Endothelial cell of umbilical vein (primary cell): ENCODE measurements around the gene SEC24C. TPM values are rescaled to one million over a fixed set of nuclear protein-coding genes. Genes with fewer than 3 reads are reported as not detected.
A peak's percentile ranks its signal among the peaks of the same experiment; 100 is the strongest.
"Not testable (repeated sequence)": the region's sequence is repeated elsewhere in the genome, so short reads cannot be mapped to it uniquely, and the experiment has no call there.

Experiments
- BruUV-seq: library from RNA; stranded (reverse); fragments of 400-500 nt; replicated peaks from 2 replicates; lab custom pipeline; 2021; lab: Mats Ljungman, UMichigan
- CTCF ChIA-PET: fragments of 300-600, 350-600 bp; sonication (Branson Sonifier 250); formaldehyde crosslinking; loops from one replicate; lab custom pipeline; 2021; ENCODE audit warnings: antibody characterized with exemption, inconsistent platforms; lab: Charles Lee
- POLR2A ChIA-PET: fragments of 300-600, 350-600 bp; sonication (Branson Sonifier 250); formaldehyde crosslinking; loops from one replicate; lab custom pipeline; 2021; ENCODE audit warnings: antibody characterized with exemption, inconsistent platforms; lab: Charles Lee
- DNase-seq: peaks from one replicate; pipeline ENCODE4 v3.0.0-alpha.2; 2011; ENCODE audit warnings: low read depth, low spot score
- FAIRE-seq: peaks from 2 replicates; lab custom pipeline; 2011; peaks lifted over from hg19 to GRCh38; lab: Jason Lieb, UNC
- H2AFZ ChIP-seq: 2 replicates; pipeline ENCODE4 v1.6.0; 2012; ENCODE audit warnings: low read depth, low read length, control low read depth, inconsistent platforms
- H3K27ac ChIP-seq: 2 replicates; pipeline ENCODE4 v1.5.1; 2011; ENCODE audit warnings: low read depth, mild to moderate bottlenecking, control low read depth, low read length, moderate library complexity; ENCODE audit not compliant: insufficient read depth
- H3K27me3 ChIP-seq, 2 experiments: 2 replicates each; pipeline versions ENCODE4 v1.6.0 to v1.6.1; 2011; ENCODE audit warnings: low read length in 2 of 2, mixed read lengths in 1 of 2; ENCODE audit not compliant: control insufficient read depth in 2 of 2, insufficient read depth in 2 of 2
- H3K36me3 ChIP-seq, 2 experiments: 2 replicates in 1 of 2; 3 replicates in 1 of 2; pipeline ENCODE4 v1.5.1; 2011; ENCODE audit warnings: low read length in 2 of 2, mild to moderate bottlenecking in 1 of 2, moderate library complexity in 1 of 2; ENCODE audit not compliant: control insufficient read depth in 2 of 2, insufficient read depth in 2 of 2; ENCODE audit errors: extremely low read depth in 1 of 2
- H3K4me1 ChIP-seq: 3 replicates; pipeline ENCODE4 v1.5.1; 2011; ENCODE audit warnings: mild to moderate bottlenecking, low read length; ENCODE audit not compliant: control insufficient read depth, insufficient read depth; ENCODE audit errors: extremely low read depth
- H3K4me2 ChIP-seq: 2 replicates; pipeline ENCODE4 v1.6.1; 2011; ENCODE audit warnings: low read length, control low read depth, mixed read lengths; ENCODE audit not compliant: insufficient read depth
- H3K4me3 ChIP-seq, 3 experiments: fragments of 200-600 bp in 1 of 3; sonication (generic), shearing (Covaris generic) in 1 of 3; replicated peaks in 1 of 3; 2 replicates each; pipeline ENCODE4 v1.5.1; 2011 to 2016; ENCODE audit warnings: control low read depth in 3 of 3, low read length in 3 of 3, mild to moderate bottlenecking in 2 of 3, inconsistent platforms in 1 of 3, low read depth in 1 of 3, moderate library complexity in 1 of 3; ENCODE audit not compliant: insufficient read depth in 1 of 3
- H3K79me2 ChIP-seq: 2 replicates; pipeline ENCODE4 v1.6.0; 2012; ENCODE audit warnings: low read length, inconsistent platforms; ENCODE audit not compliant: control insufficient read depth, insufficient read depth
- H3K9ac ChIP-seq: replicated peaks from 2 replicates; pipeline ENCODE3; 2011; ENCODE audit warnings: low read length, control low read depth; ENCODE audit not compliant: insufficient read depth; ENCODE audit errors: extremely low read depth
- H3K9me1 ChIP-seq: replicated peaks from 3 replicates; pipeline ENCODE4 v1.6.0; 2011; ENCODE audit warnings: mild to moderate bottlenecking, low read length; ENCODE audit not compliant: control insufficient read depth, insufficient read depth; ENCODE audit errors: extremely low read depth
- H3K9me3 ChIP-seq: replicated peaks from 2 replicates; pipeline ENCODE4 v1.5.1; 2012; ENCODE audit warnings: low read length, inconsistent platforms; ENCODE audit not compliant: control insufficient read depth, insufficient read depth
- H4K20me1 ChIP-seq: replicated peaks from 2 replicates; pipeline ENCODE3; 2011; ENCODE audit warnings: mild to moderate bottlenecking, low read length; ENCODE audit not compliant: control insufficient read depth, insufficient read depth; ENCODE audit errors: extremely low read depth
- CTCF ChIP-seq, 2 donors: IDR thresholded peaks; 1 replicate in 1 of 2; 2 replicates in 1 of 2; pipeline ENCODE4 v1.5.1; 2011; ENCODE audit warnings: low read length in 2 of 2, mild to moderate bottlenecking in 2 of 2, moderate library complexity in 2 of 2, control low read depth in 1 of 2, inconsistent platforms in 1 of 2, low read depth in 1 of 2; ENCODE audit not compliant: insufficient read depth in 1 of 2; ENCODE audit errors: extremely low read depth in 1 of 2
- EZH2 ChIP-seq: IDR thresholded peaks from 2 replicates; pipeline ENCODE4 v1.6.1; 2012; ENCODE audit warnings: borderline replicate concordance, low read depth, mild to moderate bottlenecking, moderate library complexity, low read length, inconsistent platforms; ENCODE audit not compliant: severe bottlenecking
- FOS ChIP-seq: IDR thresholded peaks from 2 replicates; pipeline ENCODE4 v1.6.1; 2011; ENCODE audit warnings: mild to moderate bottlenecking, low read length, moderate library complexity, borderline replicate concordance; ENCODE audit not compliant: insufficient read depth
- GATA2 ChIP-seq: IDR thresholded peaks from 2 replicates; pipeline ENCODE4 v1.7.0; 2011; ENCODE audit warnings: low read depth, mild to moderate bottlenecking, moderate library complexity, mixed read lengths, low read length; ENCODE audit not compliant: insufficient read length, insufficient read depth
- JUN ChIP-seq: IDR thresholded peaks from 2 replicates; pipeline ENCODE4 v1.6.1; 2011; ENCODE audit warnings: borderline replicate concordance, low read depth; ENCODE audit not compliant: insufficient read length, insufficient read depth
- MAX ChIP-seq: IDR thresholded peaks from 2 replicates; pipeline ENCODE4 v1.6.1; 2011; ENCODE audit not compliant: insufficient read depth, insufficient read length
- MYC ChIP-seq: IDR thresholded peaks from one replicate; pipeline ENCODE4 v1.6.1; 2011; ENCODE audit warnings: mild to moderate bottlenecking, low read depth, low read length
- POLR2A ChIP-seq: IDR thresholded peaks from 2 replicates; pipeline ENCODE4 v1.6.1; 2012; ENCODE audit warnings: low read depth, mild to moderate bottlenecking, control low read depth, low read length
- POLR2AphosphoS5 ChIP-seq: IDR thresholded peaks from 2 replicates; pipeline ENCODE4 v1.6.1; 2012; ENCODE audit warnings: low read depth, mild to moderate bottlenecking, control low read depth, low read length, moderate library complexity; ENCODE audit not compliant: insufficient read depth
- dilution Hi-C: fragments of 300-500 bp; cut with MboI; formaldehyde crosslinking; loops from one replicate; pipeline ENCODE4 v1.15.0; 2019; ENCODE audit warnings: low sequenced_read_pairs; ENCODE audit not compliant: extremely low pct_ligation_motif_present
- intact Hi-C: fragments of 100-400 bp; cut with micrococcal nuclease; formaldehyde crosslinking; loops from one replicate; pipeline ENCODE4 v1.10.0; 2022
- polyA plus RNA-seq, 4 experiments: library from polyadenylated mRNA; depleted of rRNA in 3 of 4; stranded (reverse) in 3 of 4; unstranded in 1 of 4; fragments of >200 nt; gene quantifications; 2 replicates each; pipeline versions ENCODE4 v1.2.1 to v1.2.3, GENCODE V29; 2011 to 2012; ENCODE audit warnings: missing spikeins in 1 of 4
- total RNA-seq: library from RNA; stranded (reverse); gene quantifications from 2 replicates; pipeline ENCODE4 v1.2.3, GENCODE V29; 2021

SEC24C gene
- total and polyA plus RNA-seq, 2 donors (not counting 3 experiments of a cell fraction or from before 2014, with no cell fraction given), result 95.5 to 108 TPM

- H3K9ac ChIP-seq, H3K27me3 ChIP-seq, intact Hi-C loops, H3K4me2 ChIP-seq, dilution Hi-C loops, H3K4me3 ChIP-seq, H3K9me3 ChIP-seq, CTCF ChIA-PET, BruUV-seq, H3K79me2 ChIP-seq, H3K9me1 ChIP-seq, H2AFZ ChIP-seq, H3K4me1 ChIP-seq, POLR2A ChIA-PET, H3K36me3 ChIP-seq, H4K20me1 ChIP-seq: not testable (repeated sequence)
- H3K27ac ChIP-seq, result peak overlapping the region; percentile 25
- peak; percentile 59 for DNase-seq
- TF ChIP-seq JUN (peak; percentile 49), FOS (peak; percentile 54)
- FAIRE-seq, result peak; percentile 73
Observed at GRCh38 chr10:73720561-73720960, 23.6 kb upstream of the SEC24C start.

- ChIA-PET POLR2A (no interaction called here), CTCF (no interaction called here)
- Histone ChIP-seq H3K9me1 (no peaks in the 10 kb centered on the region), H3K4me3 (no peak overlapping the region), H3K27ac (no peak overlapping the region), H3K79me2 (no peaks in the 10 kb centered on the region), H3K36me3 (peaks cover 2 to 6% of the 10 kb centered on the region in 2 experiments), H3K4me1 (peaks cover 5% of the 10 kb centered on the region), H2AFZ (no peak overlapping the region), H4K20me1 (no peaks in the 10 kb centered on the region), H3K9me3 (no peaks in the 10 kb centered on the region), H3K27me3 (no peaks in the 10 kb centered on the region), H3K9ac (no peak overlapping the region), H3K4me2 (no peak overlapping the region)
- dilution Hi-C loops, result no loop called here
- DNase-seq (no peak), FAIRE-seq (no peak)
- intact Hi-C loops, result no loop called here
- no peak for TF ChIP-seq GATA2
- no peak for TF ChIP-seq MAX
- TF ChIP-seq CTCF (IDR thresholded peaks at IDR 0.05; ENCODE audit: extremely low read depth in 1 of 2, insufficient read depth in 1 of 2, low read depth in 1 of 2, low read length in 2 of 2), result no peak
- TF ChIP-seq POLR2A, result no peak
- no peak for TF ChIP-seq POLR2AphosphoS5
- TF ChIP-seq MYC, result no peak
- TF ChIP-seq FOS, result no peak
- TF ChIP-seq EZH2, result no peak
- TF ChIP-seq JUN, result no peak
- no TSS peak for BruUV-seq
Observed at GRCh38 chr10:73723516-73723915, 20.7 kb upstream of the SEC24C start.
